Suprapubic skin (tissue), 3 donors: ENCODE data around the gene MTA1.

Source experiments
- EP300 ChIP-seq: sonication (generic); formaldehyde crosslinking; IDR thresholded peaks from one replicate; pipeline ENCODE4 v1.6.1; 2017; ENCODE audit warnings: antibody characterized with exemption
- POLR2A ChIP-seq, 2 donors: fragments of 450-650 bp; IDR thresholded peaks; one replicate each; pipeline ENCODE4 v1.6.1; 2017; ENCODE audit warnings: antibody characterized with exemption in 2 of 2, mild to moderate bottlenecking in 2 of 2, moderate library complexity in 2 of 2
- TF ChIP-seq, protein P1 (sequence below), 2 donors: fragments of 200-600 bp in 1 of 2; fragments of 450-650 bp in 1 of 2; sonication (generic) in 1 of 2; IDR thresholded peaks; one replicate each; pipeline ENCODE4 v1.5.1; 2016 to 2019; ENCODE audit warnings: antibody characterized with exemption in 2 of 2, mild to moderate bottlenecking in 1 of 2, moderate library complexity in 1 of 2

DNA sequence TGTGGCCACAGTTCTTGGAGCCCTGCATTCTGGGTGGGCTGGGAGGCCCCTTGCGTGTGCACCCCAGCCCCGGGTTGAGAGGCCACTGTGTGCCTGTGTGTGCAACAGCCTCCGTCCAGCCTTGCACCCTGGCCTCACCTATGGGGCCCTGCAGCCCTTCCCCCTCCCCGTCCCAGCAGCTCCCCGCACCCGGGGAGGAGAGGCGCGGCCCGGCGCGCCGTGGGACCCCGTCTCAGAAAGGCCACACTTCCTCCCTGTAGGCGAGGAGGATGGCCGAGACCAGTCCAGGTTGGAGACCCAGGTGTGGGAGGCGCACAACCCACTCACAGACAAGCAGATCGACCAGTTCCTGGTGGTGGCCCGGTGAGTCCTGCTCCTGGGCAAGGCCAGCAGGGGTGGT lies 38.4 kb downstream of the MTA1 start:
- TF ChIP-seq EP300 (no peak), POLR2A (IDR thresholded peaks at IDR 0.05) (no peak)
- TF ChIP-seq, protein P1, sequence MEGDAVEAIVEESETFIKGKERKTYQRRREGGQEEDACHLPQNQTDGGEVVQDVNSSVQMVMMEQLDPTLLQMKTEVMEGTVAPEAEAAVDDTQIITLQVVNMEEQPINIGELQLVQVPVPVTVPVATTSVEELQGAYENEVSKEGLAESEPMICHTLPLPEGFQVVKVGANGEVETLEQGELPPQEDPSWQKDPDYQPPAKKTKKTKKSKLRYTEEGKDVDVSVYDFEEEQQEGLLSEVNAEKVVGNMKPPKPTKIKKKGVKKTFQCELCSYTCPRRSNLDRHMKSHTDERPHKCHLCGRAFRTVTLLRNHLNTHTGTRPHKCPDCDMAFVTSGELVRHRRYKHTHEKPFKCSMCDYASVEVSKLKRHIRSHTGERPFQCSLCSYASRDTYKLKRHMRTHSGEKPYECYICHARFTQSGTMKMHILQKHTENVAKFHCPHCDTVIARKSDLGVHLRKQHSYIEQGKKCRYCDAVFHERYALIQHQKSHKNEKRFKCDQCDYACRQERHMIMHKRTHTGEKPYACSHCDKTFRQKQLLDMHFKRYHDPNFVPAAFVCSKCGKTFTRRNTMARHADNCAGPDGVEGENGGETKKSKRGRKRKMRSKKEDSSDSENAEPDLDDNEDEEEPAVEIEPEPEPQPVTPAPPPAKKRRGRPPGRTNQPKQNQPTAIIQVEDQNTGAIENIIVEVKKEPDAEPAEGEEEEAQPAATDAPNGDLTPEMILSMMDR (IDR thresholded peaks at IDR 0.05): no peak
